Activated effector memory CD4-positive, alpha-beta T cell treated with anti-CD3 and anti-CD28 coated beads, Interleukin-2, amount 50 U/mL, for 16 hours (primary cell): Measurements from ENCODE around the gene RIMS3.

ENCODE experiments used
- DNase-seq: peaks from one replicate; pipeline ENCODE4 v3.0.0-alpha.2; 2020

RIMS3 gene

DNA sequence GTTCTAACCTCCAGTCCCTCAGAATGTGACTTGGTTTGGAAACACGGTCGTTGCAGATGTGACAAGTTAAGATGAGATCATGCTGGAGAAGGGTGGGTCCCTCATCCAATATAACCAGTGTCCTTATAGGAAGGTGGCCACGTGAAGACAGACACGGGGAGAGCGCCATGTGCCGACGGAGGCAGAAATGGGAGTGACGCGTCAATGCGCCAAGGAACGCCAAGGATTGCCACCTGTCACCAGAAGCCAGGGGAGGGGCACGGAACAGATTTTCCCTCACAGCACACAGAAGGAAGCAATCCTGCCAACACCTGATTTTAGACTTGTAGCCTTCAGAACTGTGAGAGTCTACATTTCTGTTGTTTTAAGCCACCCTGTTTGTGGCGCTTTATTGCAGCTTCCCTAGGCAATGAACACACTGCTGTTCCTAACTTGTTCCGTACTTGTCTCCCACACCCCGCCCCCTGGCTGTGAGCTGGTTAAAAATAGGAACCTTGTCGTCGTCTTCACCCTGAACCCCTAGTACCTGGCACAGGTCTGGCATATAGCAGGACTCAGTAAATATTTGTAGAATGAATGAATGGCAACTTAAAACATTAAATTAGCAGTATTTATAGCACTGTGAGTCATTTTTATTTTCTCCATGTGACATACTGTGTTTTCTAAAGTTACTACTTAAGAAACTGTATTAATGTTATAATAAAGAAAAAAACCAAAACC is 14.2 kb downstream of the RIMS3 start:
- no peak for DNase-seq

DNA sequence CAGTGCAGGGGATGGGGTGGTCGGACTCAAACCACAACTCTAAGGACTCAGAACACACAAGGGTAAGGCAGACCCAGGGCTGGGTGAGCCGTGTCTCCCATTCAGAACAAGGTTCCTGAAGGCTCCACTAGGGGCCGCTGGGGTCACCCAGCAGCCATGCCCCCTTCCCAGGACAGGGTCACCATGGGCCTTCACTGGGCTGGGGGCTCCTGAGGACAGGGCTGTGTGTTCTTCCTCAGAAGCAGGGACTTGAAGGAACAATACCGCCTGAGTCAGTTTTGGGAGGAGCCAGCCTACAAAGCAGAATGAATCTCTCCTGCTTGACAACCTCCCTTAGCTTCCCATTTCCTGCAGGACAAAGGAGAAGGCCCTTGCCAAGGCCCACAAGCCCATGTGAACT is 15.4 kb downstream of the RIMS3 start:
- DNase-seq: no peak

DNA sequence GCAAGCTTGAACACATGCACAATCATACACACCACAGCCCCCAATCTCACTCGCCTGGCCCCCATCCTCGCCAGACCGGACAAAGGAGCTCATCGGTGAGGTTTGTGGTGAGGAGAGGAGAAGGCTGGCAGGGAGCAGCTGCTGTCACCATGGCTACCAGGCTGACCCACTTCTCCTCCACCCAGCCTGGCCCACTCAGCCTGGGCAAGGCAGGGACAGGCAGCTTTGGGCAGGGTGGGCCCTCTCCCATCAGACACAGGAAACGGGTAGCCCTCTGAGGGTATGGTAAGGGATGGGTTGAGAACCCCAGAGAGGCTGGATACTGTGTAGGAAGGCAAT is 15.9 kb downstream of the RIMS3 start:
- no peak for DNase-seq

DNA sequence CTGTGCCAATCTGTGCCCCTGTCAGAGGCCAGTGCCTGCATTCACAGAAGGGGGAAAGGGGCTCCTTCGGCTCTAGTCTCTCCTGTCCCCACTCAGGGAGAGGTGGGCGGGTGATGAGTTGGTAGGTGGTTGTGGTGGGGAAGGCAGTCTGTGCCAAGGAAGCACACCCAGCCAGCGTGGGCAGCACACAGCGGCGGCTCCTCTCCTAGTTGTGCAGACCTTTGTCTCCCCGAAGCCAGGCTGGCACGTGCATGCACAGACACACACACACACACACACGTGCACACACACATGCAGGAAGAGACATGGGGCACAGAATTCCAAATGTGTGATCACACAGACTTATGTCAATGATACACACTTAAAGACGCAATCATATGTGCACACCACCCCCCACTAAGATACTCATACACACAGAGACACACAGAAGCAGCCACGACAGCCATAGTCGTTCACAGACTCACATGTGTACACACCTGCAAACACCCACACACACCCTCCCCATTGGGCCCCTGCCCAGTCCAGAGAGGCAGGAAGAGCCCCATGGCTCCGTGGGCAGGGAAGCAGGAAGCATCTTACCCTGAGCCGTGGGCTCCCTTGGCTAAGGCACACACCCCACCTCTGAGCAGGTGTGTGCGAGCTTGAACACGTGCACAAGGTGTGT is 16.4 kb downstream of the RIMS3 start:
- no peak for DNase-seq

DNA sequence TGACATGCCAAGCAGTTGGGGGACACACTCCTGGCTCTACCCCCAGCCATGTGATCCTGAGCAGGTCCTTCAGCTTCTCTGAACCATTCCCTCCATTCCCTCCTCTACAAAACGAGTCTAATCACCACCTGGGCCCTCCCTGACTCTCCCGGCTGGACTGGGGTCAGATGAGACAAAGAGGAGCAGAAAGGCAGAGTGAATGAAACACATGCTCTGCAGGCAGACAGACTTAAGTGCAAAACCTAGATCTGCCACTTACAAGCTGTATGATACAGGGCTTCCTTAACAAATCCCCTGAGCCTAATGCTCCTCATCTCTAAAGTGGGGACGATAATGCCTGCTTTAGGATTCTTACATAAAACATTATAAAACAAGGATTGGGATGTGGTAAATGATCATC is 17.3 kb downstream of the RIMS3 start:
- no peak for DNase-seq

DNA sequence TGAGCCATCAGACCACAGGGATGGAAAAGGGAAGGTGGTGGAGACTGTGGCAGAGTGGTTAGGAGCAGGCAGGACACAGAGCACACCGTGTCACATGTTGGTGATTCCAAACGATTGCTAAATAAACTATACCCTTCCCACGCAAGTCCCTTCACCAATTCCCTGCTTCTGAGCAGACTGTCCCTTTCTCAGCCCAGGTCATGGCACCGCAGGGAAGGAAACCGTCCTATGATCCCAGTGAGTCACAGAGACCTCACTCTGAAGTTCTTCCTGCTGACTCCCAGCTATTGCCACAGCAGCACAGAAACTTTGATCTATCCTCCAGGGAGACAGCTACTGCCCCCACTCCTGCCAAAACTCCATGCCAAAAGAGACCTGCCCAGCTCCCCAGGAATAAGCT is 19.2 kb downstream of the RIMS3 start:
- DNase-seq: no peak

DNA sequence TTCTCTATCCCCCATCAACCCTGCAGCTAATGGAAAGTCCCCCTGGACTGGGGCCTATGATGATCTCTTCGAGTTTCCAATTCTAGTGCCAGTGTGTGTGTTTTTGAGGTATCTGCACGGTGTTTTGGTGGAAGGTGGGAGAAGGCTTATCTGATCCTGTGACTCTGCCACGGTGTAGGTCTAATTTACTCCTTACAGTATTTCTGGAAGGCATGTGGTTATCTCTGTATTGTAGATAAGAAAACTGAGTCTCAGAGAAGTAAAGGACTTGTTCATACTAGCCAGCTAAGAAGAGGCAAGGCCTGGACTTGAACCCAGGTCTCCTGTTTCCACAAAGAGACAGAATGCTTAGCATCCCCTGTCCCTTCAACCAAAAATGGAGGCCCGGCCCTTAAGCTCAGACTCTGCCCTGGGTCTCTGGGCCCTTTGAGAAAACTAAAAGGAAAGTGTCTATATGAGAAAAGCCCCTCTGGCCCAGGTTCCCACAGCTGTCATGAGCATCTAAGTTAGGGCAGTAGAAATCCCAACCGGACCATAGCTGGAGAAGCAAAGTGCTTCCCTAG is 20.3 kb downstream of the RIMS3 start:
- no peak for DNase-seq

DNA sequence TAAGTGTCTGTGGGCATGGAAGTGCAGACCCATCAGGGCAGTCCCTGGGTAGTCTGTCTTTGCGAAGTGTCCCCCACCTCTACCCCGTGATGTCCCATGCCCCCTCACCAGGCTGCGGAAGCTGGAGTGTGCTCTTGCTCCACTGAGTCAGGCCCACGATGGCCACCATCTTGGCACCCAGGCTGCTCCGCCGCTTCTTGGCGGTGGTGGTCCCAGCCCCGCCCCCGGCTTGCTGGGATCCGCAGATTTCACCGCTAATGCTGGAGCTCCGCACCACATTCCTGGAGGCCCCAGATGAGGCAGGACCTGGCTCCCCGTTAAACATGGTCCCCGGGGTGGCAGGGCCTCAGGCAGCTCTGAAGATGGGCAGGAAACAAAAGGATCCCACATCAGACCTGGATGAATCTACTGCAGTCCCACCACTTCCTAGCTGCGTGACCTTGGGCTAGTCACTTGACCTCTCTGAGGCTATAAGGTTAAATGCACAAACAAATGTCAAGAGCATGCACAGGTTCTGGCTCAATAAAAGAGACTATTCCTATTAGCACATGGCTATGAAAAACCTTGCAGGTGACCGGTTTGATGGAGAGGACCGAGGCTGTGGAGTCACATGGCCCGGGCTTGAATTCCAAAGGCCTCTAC is 23.8 kb downstream of the RIMS3 start:
- DNase-seq: no peak

DNA sequence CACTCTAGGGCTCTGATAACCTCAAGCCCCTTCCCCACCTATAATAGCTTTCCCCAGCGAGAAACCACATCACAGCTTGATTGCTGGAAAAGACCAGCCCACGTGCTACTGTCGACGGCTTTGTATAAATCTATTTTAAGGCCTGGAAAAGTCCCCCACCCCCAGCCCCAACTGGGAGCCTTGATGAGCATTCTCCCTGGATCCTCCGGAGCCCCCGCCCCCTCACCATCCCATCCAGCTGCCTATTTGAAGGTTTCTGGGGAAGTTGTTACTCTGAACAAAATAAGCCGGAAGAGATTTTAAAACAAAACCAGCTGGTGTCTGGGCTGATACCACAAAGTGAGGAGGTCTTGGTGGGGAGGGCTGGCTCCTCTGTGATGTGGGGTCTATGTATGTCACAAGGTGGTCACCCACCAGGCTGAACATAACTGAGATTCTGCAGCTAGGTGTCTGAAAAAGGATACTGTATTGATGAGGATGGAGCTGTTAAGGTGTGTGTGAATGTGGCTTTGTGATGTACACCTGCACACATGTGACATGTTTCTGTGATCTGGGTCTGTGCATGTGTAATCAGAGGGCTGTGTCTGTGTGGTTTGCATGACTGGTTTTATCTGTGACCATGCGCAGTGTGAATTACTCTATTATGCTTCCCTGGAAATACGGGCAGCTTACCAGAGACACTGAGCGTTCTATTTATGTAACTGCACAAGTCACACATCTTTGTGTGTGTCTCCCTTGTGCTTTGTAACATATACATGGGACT is 25.0 kb downstream of the RIMS3 start:
- no peak for DNase-seq

DNA sequence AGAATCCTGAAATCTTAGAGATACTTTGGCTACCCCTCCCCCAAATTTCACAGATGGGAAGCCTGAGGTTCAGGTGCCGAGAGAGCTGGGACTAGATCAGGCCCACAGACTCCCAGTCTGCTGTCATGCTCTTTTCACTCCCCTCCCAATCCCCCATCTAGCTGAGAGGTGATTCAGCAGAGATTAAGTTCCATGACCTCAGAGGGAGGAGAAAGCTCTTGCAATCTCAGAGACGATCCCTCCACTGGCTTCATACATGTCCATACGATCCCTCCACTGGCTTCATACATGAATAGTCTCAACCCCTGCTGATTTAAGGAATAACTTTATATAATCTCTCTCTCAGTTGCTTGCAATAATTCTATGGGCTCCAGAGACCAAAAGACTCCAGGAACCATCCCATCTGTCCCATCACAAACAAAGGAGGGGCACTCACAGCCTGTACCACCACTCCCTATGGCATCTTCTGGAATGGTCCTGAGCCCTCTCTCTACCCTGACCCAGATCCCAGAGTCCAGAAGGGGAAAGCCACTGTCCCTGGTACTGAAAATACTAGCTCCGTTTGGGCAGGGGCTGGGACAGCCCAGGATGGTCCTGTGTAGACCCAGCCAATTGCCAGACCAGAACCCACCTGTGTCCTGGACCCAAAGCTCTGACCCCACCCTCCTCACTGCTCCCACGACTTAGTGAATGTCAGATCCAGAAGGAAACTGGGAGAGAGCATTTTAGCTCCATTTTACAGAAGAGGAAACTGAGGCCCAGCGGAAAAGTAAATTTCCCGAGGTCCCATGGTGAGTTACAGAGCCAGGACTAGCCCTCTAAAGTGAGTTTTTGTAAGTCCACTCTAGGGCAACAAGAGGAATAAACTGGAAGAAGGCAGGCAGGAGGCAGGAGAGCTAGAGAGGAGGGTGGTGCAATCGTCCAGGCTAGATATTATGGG is 27.1 kb downstream of the RIMS3 start:
- peak; percentile 31 for DNase-seq

DNA sequence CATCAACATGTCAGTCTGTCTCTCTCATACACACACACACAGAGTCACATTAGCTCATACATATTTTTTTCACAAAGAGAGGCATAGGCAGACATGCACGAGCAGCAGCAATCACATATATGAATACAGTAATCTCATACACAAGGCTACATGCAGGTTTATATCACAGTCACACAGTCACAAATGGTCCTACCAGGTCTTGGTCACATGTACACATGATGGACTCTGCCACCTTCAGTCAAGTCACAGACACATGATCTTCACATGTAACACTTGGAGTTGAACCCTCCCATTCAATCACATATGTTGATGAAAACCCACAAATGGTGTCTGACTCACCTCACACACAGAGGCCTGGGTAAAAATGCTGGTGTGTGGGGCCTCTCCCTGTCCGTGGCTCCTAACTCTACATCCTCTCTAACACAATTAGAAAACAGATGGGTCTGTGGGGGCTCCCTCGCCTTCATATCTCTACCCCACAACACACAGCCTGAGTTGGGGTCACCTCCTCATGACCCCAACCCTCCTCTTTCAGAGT is 27.9 kb downstream of the RIMS3 start:
- DNase-seq: peak; percentile 17

DNA sequence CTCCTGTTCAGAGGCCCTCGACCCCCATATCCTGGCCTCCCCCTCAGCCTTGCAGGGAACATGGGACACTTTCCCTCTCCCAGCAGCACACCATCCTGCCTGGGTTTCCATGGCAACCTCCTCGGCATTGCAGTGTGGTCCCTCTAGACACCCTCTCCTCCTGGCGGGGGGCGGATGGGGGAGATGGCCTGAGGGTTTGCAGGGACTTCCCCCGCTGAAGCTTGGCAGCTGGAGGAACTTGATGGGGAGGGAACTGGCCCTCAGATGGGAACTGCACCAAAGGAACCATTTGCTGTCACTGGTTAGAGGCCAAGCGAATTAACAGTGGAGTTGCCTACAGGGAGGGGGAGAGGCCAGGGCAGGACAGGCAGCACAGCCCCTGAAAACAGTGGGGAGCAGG is 28.7 kb downstream of the RIMS3 start:
- DNase-seq: peak; percentile 47

DNA sequence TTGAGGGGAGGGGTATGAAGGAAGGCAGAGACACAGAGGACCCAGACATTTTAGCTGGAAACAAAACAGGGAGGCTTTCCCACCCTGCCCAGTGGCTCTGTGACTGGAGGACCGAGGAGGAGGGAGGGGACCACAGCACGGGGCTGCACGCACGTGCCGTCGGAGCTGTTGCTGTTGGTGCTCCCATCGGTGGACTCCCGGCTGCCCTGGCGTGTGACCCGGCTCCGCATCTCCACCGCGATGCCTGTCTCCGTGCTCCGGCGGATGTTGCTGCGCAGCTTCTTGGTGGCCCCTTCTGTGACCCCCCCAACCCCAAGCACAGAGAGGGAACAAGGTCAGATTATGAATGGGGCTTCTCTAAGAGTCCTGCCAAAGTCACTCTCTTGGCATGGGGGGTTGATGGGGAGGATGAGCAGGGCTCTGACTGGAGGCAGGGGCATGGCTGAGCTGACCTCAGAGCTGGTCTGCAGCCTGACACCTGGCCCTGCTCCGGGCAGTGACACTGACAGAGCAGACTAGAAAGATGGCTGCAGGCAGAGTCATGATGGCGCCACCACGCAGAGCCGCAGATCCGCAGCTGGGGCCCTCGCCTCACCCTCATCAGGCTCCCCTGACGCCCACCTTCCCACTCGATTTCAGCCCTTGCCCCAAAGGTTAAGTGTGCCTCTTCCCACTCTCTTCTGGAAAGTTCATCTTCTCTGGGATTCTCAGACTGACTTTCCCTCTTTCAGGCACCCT is 29.6 kb downstream of the RIMS3 start:
- peak; percentile 51 for DNase-seq

DNA sequence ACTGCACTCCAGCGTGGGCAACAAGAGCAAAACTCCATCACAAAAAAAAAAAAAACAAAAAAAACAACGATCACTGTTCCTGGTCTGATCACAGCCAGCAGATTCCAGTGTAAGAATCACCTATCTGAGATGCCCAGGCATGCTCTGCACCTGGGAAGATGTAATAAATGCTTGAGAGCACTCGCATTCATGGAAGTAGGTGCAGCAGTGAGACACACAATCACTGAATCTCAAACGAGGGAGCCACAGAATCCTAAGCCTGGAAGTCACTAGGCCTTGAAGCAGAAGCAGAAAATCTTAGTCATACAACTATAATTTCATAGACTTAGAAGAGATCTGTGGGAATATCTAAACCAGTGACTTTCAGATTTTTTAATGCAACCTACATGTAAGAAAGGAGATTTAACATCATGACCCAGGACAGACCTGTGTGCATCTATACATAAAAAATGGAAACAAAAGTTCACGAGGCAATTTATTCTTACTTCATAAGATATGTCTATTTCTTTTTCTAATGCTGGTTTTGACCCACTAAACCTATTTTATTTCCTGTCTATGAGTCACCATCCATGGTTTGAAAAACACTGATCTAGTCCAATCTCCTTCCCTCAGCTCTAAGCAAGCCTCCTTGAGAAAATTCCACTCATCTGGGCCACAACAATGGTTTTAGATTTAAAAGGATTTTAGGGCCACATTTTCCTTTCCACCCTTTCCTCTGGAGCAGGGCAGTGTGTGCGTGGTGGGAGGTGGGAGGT is 30.4 kb downstream of the RIMS3 start:
- DNase-seq: peak; percentile 6

DNA sequence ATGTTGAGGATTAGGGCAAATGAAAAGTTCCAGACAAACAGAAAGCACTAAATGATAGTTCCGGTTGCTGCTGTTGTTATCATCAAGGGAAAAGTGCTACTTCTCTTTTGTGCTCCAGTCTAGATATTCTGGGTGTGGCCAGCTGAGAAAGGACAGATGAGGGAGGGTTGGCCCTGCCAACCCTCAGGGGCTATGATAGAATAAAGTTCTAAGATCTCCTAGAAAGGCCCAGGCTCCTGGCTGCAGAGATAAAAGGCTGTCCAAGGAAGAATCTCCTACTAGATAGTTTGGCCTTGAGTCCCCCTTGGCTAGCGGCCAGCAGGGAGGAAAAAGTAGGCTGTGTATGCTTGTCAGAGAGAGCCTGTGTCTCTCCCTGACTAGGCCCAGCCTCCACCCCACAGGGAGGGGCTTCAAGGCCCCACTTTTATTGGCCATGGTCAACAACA is 31.5 kb downstream of the RIMS3 start:
- peak; percentile 28 for DNase-seq

DNA sequence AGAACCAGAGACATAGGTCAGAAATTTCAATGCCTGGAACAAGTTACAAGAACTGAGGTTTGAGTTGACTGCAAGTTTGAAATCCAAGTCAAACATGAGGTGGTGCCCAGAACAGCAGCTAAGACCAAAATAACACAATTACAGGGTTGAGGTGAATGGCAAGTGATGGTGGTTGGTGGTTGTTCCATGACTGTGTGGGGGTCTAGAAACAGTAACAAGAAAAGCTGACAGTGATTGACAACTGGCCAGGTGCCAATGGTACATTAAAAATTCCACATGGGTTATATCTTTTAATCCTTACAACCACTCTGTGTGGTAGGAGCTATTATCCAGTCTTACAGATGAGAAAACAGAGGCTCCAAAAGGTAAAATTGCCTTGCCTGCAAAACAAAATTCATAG is 32.0 kb downstream of the RIMS3 start:
- peak; percentile 5 for DNase-seq

DNA sequence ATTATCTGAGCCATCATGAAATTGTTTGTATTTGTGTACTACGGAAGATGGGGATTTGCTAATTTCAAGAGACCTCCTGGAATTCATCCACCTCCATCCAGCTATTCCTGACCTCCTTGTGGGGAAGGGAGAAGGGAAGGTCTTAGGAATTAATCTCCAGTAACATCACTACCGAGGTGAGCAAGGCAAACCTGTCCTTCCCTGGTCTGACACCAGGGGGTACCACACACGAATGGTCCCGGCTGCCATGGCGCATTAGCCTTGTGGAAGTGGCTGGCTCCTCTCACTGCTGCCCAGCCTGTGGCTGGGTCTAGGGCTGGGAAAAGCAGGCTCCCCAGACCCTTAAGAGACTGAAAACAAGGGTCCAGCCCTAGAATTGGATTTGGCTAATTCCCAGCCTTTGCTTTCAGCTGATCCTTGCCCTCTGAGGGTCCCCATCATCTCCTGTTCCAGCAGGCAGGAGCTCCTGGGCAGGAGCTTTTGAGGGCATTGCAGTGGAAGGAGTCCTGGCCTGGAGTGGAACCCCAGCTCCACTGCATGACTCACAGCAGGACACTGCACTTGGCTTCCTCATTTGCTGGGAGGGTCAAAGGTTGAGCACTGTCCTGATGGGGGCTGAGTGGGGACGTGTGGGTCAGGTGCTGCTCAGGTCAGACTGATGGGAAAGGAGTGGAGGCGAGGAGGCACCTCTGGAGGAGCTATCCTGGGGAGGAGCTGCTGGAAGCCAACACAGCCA is 34.8 kb downstream of the RIMS3 start:
- DNase-seq: peak; percentile 65

DNA sequence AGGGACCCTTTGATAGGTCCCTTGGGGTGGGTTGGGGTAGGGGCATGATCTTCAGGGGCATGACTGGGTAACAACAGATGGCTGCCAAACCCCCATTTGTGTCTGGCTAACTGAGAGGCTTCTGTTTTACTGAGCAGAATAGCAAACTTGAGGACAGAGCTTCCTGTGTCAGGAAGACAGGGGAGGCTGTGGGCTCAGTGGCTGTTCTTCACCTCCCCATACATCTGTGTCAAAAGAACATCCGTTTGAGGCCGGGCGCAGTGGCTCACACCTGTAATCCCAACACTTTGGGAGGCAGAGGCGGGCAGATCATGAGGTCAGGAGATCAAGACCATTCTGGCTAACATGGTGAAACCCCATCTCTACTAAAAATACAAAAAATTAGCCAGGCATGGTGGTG is 35.9 kb downstream of the RIMS3 start:
- peak; percentile 62 for DNase-seq

DNA sequence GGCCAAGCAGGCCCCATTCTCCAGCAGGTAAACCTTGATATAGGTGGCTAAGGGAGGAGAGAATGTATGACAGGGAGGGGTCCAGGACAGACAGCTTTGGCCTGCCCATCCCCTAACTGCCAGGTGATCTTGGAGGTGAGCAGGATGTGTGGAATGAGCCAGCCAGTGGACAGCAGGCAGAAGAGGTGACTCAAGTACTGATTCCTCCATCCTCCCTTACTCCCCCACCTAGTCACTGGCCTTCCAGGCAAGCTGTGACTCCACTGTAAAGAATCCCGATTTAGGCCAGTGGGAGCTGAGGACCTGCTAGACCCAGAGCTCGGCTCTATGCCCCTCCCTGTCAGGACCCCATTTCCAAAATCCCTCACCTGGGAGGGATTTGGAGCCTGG is 36.6 kb downstream of the RIMS3 start:
- DNase-seq: no peak
